NCI-H1417 treated with DMSO at 0.1 percent for 48 hours (cell line): Measurements from ENCODE around the gene CYLC1.

Experiments used
- DNase-seq: peaks from one replicate; lab custom pipeline; 2025; lab: John Stamatoyannopoulos, UW

Gene CYLC1

DNA sequence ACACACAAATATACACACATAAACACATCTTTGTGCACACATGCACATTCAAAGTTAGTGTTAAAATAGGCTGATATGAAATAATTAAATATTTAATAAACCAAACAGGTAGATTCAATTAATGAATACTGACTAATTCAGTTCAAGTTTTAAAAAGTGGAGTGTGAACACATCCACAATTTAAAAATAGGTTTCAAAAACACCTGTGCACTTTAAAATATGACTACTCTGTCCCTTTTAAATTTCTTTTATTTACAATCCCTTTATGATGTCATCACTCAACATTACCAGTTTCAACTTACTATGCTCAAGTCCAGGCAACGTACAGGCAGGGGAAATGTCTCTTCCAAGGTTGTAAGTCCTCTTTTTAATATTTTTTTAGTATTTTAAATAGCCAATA, at the start of gene CYLC1:
TSS of gene CYLC1 (plus strand) at position 301 of the 400 bp plus-strand sequence. CDS start at position 338, 37 bp downstream.
- DNase-seq = no peak

DNA sequence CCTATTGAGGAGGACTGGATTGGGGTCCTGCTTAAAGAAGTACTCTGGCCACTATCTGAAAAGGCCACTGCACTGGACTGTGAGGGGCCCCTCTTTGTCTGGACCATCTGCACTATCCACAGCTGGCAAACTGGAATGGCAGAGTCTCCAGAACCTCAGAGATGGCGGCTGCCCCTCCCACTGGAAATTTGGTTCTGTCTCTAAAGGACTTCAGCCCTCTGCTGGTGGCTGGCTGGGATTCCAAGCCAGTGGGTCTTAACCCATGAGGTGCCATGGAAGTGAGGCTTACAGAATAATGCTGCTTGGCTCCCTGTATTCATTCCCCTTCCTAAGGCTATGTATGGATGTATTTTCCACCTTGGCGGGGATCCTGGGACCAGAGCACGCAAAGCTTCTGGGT, 41.6 kb upstream of the CYLC1 start:
- no peak for DNase-seq

DNA sequence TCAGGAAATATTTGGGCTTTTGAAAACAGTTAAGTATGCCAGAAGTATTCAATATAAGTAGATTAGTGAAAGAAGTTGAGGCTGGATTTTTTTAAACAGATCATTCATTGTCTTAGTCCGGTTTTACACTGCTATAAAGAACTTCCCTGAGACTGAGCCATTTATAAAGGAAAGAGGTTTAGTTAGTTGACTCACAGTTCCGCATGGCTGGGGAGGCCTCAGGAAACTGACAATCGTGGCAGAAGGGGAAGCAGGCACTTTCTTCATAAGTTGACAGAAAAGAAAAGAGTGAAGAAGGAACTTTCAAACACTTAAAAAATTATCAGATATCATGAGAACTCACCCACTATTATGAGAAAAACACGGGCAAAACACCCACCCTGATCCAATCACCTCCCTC, 31.1 kb upstream of the CYLC1 start:
- no peak for DNase-seq

GRCh38 chrX:83845397-83845796, 15.5 kb upstream of the CYLC1 start:
- DNase-seq = peak; percentile 28

- DNase-seq = no peak
Measured at GRCh38 chrX:83847339-83847738, 13.6 kb upstream of the CYLC1 start.

DNA sequence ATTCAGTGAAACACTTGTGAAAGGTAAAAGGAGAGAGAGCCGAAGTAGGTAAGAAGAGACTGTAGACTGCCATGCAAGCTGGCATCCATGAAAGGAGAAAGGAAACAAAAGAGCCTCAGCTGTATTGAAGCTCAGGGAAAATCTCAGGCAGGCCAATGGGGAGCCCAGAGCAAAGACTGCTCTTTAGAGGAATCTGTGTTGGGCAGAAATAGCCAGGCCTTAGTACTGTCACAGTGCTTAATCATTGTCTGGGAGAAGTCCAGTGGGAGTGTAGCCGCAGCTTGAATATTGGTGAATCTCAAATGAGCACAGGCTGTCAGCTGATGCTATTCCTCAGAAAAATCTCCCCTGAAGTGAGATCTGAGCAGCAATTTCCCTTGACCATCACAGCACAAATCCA, 27.6 kb downstream of the CYLC1 start:
- DNase-seq = no peak

- no peak for DNase-seq
Measured at GRCh38 chrX:83892433-83892832, 31.5 kb downstream of the CYLC1 start.

DNA sequence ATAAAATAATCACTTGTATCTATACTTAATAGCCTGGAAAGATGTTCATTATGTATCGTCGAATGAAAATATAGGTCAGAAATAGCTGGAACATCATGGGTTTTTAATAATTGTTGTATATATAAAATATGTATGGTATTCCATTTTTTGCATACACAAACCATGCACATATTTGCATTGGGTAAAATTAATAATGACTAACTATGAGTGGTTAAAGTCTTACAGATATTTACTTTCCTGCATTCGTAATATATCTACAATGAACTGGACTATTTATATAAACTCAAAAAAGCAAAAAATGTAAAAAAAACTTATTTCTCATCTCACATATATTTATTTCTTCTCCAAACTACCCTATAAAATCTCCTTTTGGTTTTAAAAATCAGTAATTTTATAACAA, 46.0 kb downstream of the CYLC1 start:
- no peak for DNase-seq

GRCh38 chrX:83916525-83916924, 55.6 kb downstream of the CYLC1 start:
- no peak for DNase-seq

DNA sequence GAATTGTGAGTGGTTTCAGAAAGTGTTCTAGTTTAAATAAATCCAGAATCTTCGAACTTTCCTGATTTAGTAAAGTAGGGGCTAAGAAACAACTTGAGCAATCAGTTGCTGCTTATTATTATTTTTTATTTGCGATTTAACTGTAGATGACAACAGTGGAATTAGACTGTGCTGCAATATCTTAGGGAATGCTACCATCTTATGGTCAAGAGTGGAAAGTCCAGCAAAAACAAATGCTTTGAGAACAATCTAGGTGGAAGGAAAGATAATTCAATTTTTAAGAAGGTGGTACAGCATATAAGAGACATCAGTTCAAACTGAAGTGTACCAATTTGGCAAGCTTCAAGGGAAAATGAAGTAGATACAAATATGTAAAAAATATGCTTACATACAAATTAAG, 73.3 kb downstream of the CYLC1 start:
- no peak for DNase-seq
